Suprapubic skin (tissue), 4 donors: ENCODE measurements around the gene PHF12. TPM values are rescaled to one million over a fixed set of nuclear protein-coding genes. Genes with fewer than 3 reads are reported as not detected.

Source experiments
- DNase-seq, 2 donors: peaks; one replicate each; pipeline ENCODE4 v3.0.0-alpha.2; 2019; ENCODE audit warnings: low spot score in 2 of 2
- H3K27ac ChIP-seq: fragments of 200-600 bp; sonication (generic); one replicate; pipeline ENCODE4 v1.5.1; 2019
- H3K27me3 ChIP-seq: fragments of 200-600 bp; sonication (generic); one replicate; pipeline ENCODE4 v1.5.1; 2019
- H3K36me3 ChIP-seq: fragments of 200-600 bp; sonication (generic); one replicate; pipeline ENCODE4 v1.5.1; 2019
- H3K4me1 ChIP-seq: fragments of 200-600 bp; sonication (generic); one replicate; pipeline ENCODE4 v1.5.1; 2019
- H3K4me3 ChIP-seq: fragments of 200-600 bp; sonication (generic); one replicate; pipeline ENCODE4 v1.5.1; 2019; ENCODE audit warnings: mild to moderate bottlenecking
- H3K9me3 ChIP-seq: fragments of 200-600 bp; sonication (generic); one replicate; pipeline ENCODE4 v1.5.1; 2019
- CTCF ChIP-seq, 2 donors: fragments of 200-600 bp in 1 of 2; fragments of 450-650 bp in 1 of 2; sonication (generic) in 1 of 2; IDR thresholded peaks; one replicate each; pipeline ENCODE4 v1.5.1; 2016 to 2019; ENCODE audit warnings: antibody characterized with exemption in 2 of 2, mild to moderate bottlenecking in 1 of 2, moderate library complexity in 1 of 2
- EP300 ChIP-seq: sonication (generic); formaldehyde crosslinking; IDR thresholded peaks from one replicate; pipeline ENCODE4 v1.6.1; 2017; ENCODE audit warnings: antibody characterized with exemption
- POLR2A ChIP-seq, 2 donors: fragments of 450-650 bp; IDR thresholded peaks; one replicate each; pipeline ENCODE4 v1.6.1; 2017; ENCODE audit warnings: antibody characterized with exemption in 2 of 2, mild to moderate bottlenecking in 2 of 2, moderate library complexity in 2 of 2
- POLR2AphosphoS5 ChIP-seq, 3 donors: sonication (generic); formaldehyde crosslinking; IDR thresholded peaks; one replicate each; pipeline ENCODE4 v1.6.1; 2017; ENCODE audit warnings: antibody characterized with exemption in 3 of 3
- WGBS: methylation state at CpG from one replicate; pipeline ENCODE4 v1.1.5; 2018; 5-methylcytosine and 5-hydroxymethylcytosine counted together
- total RNA-seq, 4 donors: library from RNA; depleted of rRNA; stranded (reverse); fragments of >200 nt; gene quantifications; one replicate each; pipeline ENCODE4 v1.1.0, GENCODE V29; 2016

PHF12 gene
- total RNA-seq, 4 donors from 2014 or later: 24.4 to 80.9 (median 35.4) TPM

- WGBS: 86% methylated on average over 7 of the region's 7 CpGs
- H3K27me3 ChIP-seq: no peaks in the 10 kb centered on the region
- H3K4me1 ChIP-seq: no peaks in the 10 kb centered on the region
- peaks cover 4% of the 10 kb centered on the region for H3K36me3 ChIP-seq
- no peaks in the 10 kb centered on the region for H3K9me3 ChIP-seq
- H3K4me3 ChIP-seq: no peak overlapping the region
- TF ChIP-seq POLR2A (IDR thresholded peaks at IDR 0.05) (no peak), POLR2AphosphoS5 (IDR thresholded peaks at IDR 0.05) (no peak), EP300 (no peak), CTCF (IDR thresholded peaks at IDR 0.05) (no peak)
- no peak overlapping the region for H3K27ac ChIP-seq
- no peak for DNase-seq
These were observed 77.5 kb downstream of the PHF12 start for GRCh38 chr17:28873839-28874238.

- no peaks in the 10 kb centered on the region for H3K27me3 ChIP-seq
- no peak overlapping the region for H3K4me3 ChIP-seq
- no peaks in the 10 kb centered on the region for H3K9me3 ChIP-seq
- 97% methylated on average over 5 of the region's 6 CpGs for WGBS
- no peaks in the 10 kb centered on the region for H3K4me1 ChIP-seq
- no peak overlapping the region for H3K27ac ChIP-seq
- no peak for TF ChIP-seq POLR2A (IDR thresholded peaks at IDR 0.05)
- TF ChIP-seq EP300: no peak
- TF ChIP-seq POLR2AphosphoS5 (IDR thresholded peaks at IDR 0.05): no peak
- DNase-seq: no peak
- no peaks in the 10 kb centered on the region for H3K36me3 ChIP-seq
These were observed 80.2 kb downstream of the PHF12 start for GRCh38 chr17:28871056-28871579.

GRCh38 chr17:28867276-28867675 is 84.0 kb downstream of the PHF12 start:
- Histone ChIP-seq H3K36me3 (no peaks in the 10 kb centered on the region), H3K4me3 (no peak overlapping the region), H3K27ac (no peak overlapping the region), H3K9me3 (no peaks in the 10 kb centered on the region), H3K4me1 (no peaks in the 10 kb centered on the region), H3K27me3 (no peaks in the 10 kb centered on the region)
- 86% methylated on average over 7 of the region's 7 CpGs for WGBS
- no peak for DNase-seq
- TF ChIP-seq POLR2A (IDR thresholded peaks at IDR 0.05) (no peak), POLR2AphosphoS5 (IDR thresholded peaks at IDR 0.05) (no peak), EP300 (no peak), CTCF (IDR thresholded peaks at IDR 0.05) (no peak)

- H3K27me3 ChIP-seq: no peaks in the 10 kb centered on the region
- no peak overlapping the region for H3K27ac ChIP-seq
- H3K4me3 ChIP-seq: no peak overlapping the region
- peaks cover 5% of the 10 kb centered on the region for H3K36me3 ChIP-seq
- TF ChIP-seq POLR2AphosphoS5 (IDR thresholded peaks at IDR 0.05) (no peak), EP300 (no peak), CTCF (IDR thresholded peaks at IDR 0.05) (no peak), POLR2A (IDR thresholded peaks at IDR 0.05) (no peak)
- no peaks in the 10 kb centered on the region for H3K9me3 ChIP-seq
- no peaks in the 10 kb centered on the region for H3K4me1 ChIP-seq
- 86% methylated on average over 13 of the region's 13 CpGs for WGBS
- DNase-seq: no peak
These were observed 85.2 kb downstream of the PHF12 start for GRCh38 chr17:28865946-28866752.

GRCh38 chr17:28864991-28865849 is 86.1 kb downstream of the PHF12 start:
- DNase-seq: no peak
- Histone ChIP-seq H3K4me1 (no peaks in the 10 kb centered on the region), H3K4me3 (no peak overlapping the region), H3K27me3 (no peaks in the 10 kb centered on the region), H3K27ac (no peak overlapping the region), H3K36me3 (peaks cover 15% of the 10 kb centered on the region), H3K9me3 (no peaks in the 10 kb centered on the region)
- WGBS: 84% methylated on average over 10 of the region's 11 CpGs
- TF ChIP-seq EP300 (no peak), POLR2AphosphoS5 (IDR thresholded peaks at IDR 0.05) (no peak), POLR2A (IDR thresholded peaks at IDR 0.05) (no peak), CTCF (IDR thresholded peaks at IDR 0.05) (no peak)
